Measurements from ENCODE around the gene HORMAD2. TPM values are rescaled to one million over a fixed set of nuclear protein-coding genes. Genes with fewer than 3 reads are reported as not detected.

Gene HORMAD2
- polyA plus RNA-seq, 2 of the 4 experiments (the other 2 are of a cell fraction), result not detected

DNA sequence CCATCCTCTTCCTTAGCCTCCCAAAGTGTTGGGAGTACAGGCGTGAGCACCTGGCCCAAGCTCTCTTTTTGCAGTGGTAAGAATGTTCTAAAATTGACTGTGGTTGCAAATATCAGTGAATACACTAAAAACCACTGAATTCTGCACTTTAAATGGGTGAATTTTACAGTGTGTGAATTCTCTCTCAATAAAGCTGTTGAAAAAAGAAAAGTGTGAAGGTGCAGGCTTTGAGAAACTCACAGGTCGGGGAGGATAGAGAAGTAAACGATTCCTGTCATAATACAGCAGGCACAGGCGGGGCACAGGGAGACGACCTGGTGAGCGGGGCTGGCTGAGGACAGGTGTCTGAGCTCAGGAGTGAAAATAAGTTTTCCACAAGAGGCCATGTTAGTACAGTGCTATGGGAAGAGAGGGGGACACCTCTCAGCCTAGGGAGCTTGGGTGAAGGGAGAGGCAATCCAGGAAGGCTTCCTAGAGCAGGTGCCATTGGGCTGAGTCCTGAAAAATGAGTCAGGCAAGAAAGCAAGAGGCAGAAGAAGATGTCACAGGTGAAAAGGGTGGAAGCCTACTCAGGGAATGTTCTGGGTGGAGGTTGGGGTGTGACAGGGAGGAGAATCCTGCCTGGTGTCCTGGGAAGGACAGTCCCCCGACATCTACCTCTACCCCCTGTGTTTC is 140.2 kb downstream of the HORMAD2 start:
- CTCF ChIA-PET, result interaction anchor here (1.4 kb wide), 1 partner anchor 35 kb away, joined by 9 read pairs; no protein-coding TSS in a partner anchor
- peak overlapping the region; percentile 95 to 100 for H3K27ac ChIP-seq
- POLR2A ChIA-PET, result no interaction called here
- WGBS (ENCODE audit: missing lambda C conversion rate), result 86% methylated on average over 7 of the region's 7 CpGs
- H3K4me1 ChIP-seq, result peaks cover 56% of the 10 kb centered on the region
- FAIRE-seq (no peak), DNase-seq (ENCODE audit: low read depth in 1 of 2, low spot score in 1 of 2) (no peak), ATAC-seq (no peak)
- H3K9me3 ChIP-seq, result peaks cover 2% of the 10 kb centered on the region; the same call in 1 of the 3 replicates
- TF ChIP-seq CBX8 (IDR thresholded peaks at IDR 0.05), result no peak
- peak; percentile 93 for TF ChIP-seq ZFP36 (IDR thresholded peaks at IDR 0.05; ENCODE audit: borderline replicate concordance, partially characterized antibody)
- no peak for TF ChIP-seq E2F6 (IDR thresholded peaks at IDR 0.05; ENCODE audit: borderline replicate concordance, low read depth)
- no peak for TF ChIP-seq ZSCAN20 (CRISPR knock-in tag; IDR thresholded peaks at IDR 0.05)
- no peak for TF ChIP-seq POLR2A (IDR thresholded peaks at IDR 0.05; ENCODE audit: low read length)
- no peak overlapping the region for H3K4me3 ChIP-seq
- H3K4me2 ChIP-seq, result no peak overlapping the region

- 93% methylated on average over 25 of the region's 26 CpGs for WGBS (ENCODE audit: missing lambda C conversion rate)
- peaks cover 58% of the 10 kb centered on the region for H3K4me1 ChIP-seq
- H3K27ac ChIP-seq, result peak overlapping the region; percentile 95 to 100
- no peak overlapping the region for H3K4me3 ChIP-seq
- no peak overlapping the region for H3K4me2 ChIP-seq
- H3K9me3 ChIP-seq, result peaks cover 3% of the 10 kb centered on the region; the same call in 1 of the 3 replicates
- FAIRE-seq (no peak), ATAC-seq (no peak), DNase-seq (ENCODE audit: low read depth in 1 of 2, low spot score in 1 of 2) (no peak)
- POLR2A ChIA-PET, result no interaction called here
- no peak for TF ChIP-seq CBX8 (IDR thresholded peaks at IDR 0.05)
- peak; percentile 41; the same call in 1 of the 2 replicates for TF ChIP-seq KDM1A (IDR thresholded peaks at IDR 0.05; ENCODE audit: low read depth)
- no peak for TF ChIP-seq HOXB13 (CRISPR knock-in tag; IDR thresholded peaks at IDR 0.05; ENCODE audit: low read depth)
- CTCF ChIA-PET, result interaction anchor here (1.4 kb wide), 1 partner anchor 34 kb away, joined by 9 read pairs; no protein-coding TSS in a partner anchor
Observed at GRCh38 chr22:30221121-30221992, 141.1 kb downstream of the HORMAD2 start.

DNA sequence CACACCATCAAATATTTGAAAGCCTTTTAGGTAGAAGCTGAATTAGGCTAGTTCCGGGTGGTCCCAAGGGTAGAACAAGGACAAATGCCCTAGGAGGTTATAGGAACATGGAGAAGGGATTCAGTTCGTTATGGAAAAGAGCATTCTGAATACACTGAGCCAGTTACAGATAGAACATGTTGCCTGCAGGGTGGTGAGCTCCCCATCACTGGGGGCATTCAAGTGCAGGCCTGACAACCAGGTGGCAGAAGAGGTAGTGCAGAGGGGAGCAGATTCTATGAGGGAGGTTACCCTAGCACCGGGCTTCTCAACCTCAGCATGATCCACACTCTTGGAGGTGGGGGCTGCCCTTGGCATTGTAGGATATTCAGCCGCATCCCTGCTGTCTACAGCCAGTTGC is 142.1 kb downstream of the HORMAD2 start:
- TF ChIP-seq CHD4 (IDR thresholded peaks at IDR 0.05; ENCODE audit: borderline replicate concordance), result peak; percentile 80; the same call in 1 of the 2 replicates
- TF ChIP-seq, protein P1, sequence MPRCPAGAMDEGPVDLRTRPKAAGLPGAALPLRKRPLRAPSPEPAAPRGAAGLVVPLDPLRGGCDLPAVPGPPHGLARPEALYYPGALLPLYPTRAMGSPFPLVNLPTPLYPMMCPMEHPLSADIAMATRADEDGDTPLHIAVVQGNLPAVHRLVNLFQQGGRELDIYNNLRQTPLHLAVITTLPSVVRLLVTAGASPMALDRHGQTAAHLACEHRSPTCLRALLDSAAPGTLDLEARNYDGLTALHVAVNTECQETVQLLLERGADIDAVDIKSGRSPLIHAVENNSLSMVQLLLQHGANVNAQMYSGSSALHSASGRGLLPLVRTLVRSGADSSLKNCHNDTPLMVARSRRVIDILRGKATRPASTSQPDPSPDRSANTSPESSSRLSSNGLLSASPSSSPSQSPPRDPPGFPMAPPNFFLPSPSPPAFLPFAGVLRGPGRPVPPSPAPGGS (IDR thresholded peaks at IDR 0.05), result no peak
- no peak for TF ChIP-seq CEBPB (IDR thresholded peaks at IDR 0.05)
- peak; percentile 79 for TF ChIP-seq ZFP36 (IDR thresholded peaks at IDR 0.05; ENCODE audit: borderline replicate concordance, partially characterized antibody)
- TF ChIP-seq, protein P2, sequence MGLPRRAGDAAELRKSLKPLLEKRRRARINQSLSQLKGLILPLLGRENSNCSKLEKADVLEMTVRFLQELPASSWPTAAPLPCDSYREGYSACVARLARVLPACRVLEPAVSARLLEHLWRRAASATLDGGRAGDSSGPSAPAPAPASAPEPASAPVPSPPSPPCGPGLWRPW (IDR thresholded peaks at IDR 0.05), result no peak
- WGBS (ENCODE audit: missing lambda C conversion rate), result 83% methylated on average over 3 of the region's 4 CpGs
- peaks cover 67% of the 10 kb centered on the region for H3K4me1 ChIP-seq
- H3K9me3 ChIP-seq, result peaks cover 3% of the 10 kb centered on the region; the same call in 1 of the 3 replicates
- FAIRE-seq, result no peak
- no peak overlapping the region for H3K4me2 ChIP-seq
- peak overlapping the region; percentile 95 to 100 for H3K27ac ChIP-seq
- CTCF ChIA-PET, result no interaction called here
- no peak for DNase-seq (ENCODE audit: low read depth in 1 of 2, low spot score in 1 of 2)
- POLR2A ChIA-PET, result no interaction called here
- no peak for ATAC-seq
- no peak overlapping the region for H3K4me3 ChIP-seq

DNA sequence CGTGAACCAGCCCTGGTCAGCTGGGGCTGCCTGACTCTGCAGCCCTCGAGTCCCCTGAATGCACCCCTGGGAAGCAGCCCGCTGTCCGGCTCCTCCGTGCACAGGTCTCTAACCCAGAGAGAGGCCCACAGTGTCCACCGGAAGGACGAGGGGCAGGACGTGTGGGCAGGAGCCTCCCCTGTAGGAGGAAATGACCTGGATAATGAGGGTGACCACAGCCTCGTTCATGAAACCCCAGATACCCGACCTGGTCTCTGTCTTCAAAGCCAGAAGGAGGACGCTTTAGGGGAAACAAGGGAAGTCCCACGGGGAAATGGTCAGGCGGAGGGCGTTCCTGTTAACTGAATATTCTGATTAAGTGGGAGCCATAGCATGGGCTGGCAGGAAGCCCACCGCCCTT is 143.0 kb downstream of the HORMAD2 start:
- 87% methylated on average over 14 of the region's 15 CpGs for WGBS (ENCODE audit: missing lambda C conversion rate)
- POLR2A ChIA-PET, result no interaction called here

More for the DNA sequence above, 143.0 kb downstream of the HORMAD2 start:
- peaks cover 3% of the 10 kb centered on the region; the same call in 1 of the 3 replicates for H3K9me3 ChIP-seq
- CTCF ChIA-PET, result interaction anchor here (0.9 to 2.6 kb wide), 4 partner anchors 10 to 32 kb away, joined by 3 to 15 read pairs (median 6); no protein-coding TSS in a partner anchor
- H3K4me1 ChIP-seq, result peaks cover 69% of the 10 kb centered on the region
- peak overlapping the region; percentile 95 to 100 for H3K27ac ChIP-seq
- no peak for ATAC-seq
- FAIRE-seq, result no peak
- DNase-seq (ENCODE audit: low read depth in 1 of 2, low spot score in 1 of 2), result no peak
- no peak overlapping the region for H3K4me3 ChIP-seq
- H3K4me2 ChIP-seq, result no peak overlapping the region; the same call in 2 of the 3 replicates
- TF ChIP-seq CTCF (IDR thresholded peaks at IDR 0.05), result no peak
- 0 out of 2 replicates have a peak, but pooled peaks have one; percentile 58 for TF ChIP-seq HOXB13 (CRISPR knock-in tag; IDR thresholded peaks at IDR 0.05; ENCODE audit: low read depth)
- no peak for TF ChIP-seq RNF2 (IDR thresholded peaks at IDR 0.05; ENCODE audit: borderline replicate concordance, low read depth)
- TF ChIP-seq EHF (CRISPR knock-in tag; IDR thresholded peaks at IDR 0.05), result no peak
- TF ChIP-seq TFCP2L1 (CRISPR knock-in tag; IDR thresholded peaks at IDR 0.05), result no peak
- TF ChIP-seq CBX2 (IDR thresholded peaks at IDR 0.05; ENCODE audit: borderline replicate concordance, low read depth), result no peak
- no peak for TF ChIP-seq E2F6 (IDR thresholded peaks at IDR 0.05; ENCODE audit: borderline replicate concordance, low read depth)
- TF ChIP-seq POLR2A (IDR thresholded peaks at IDR 0.05; ENCODE audit: low read length), result no peak

All from A549 (cell line).